Activated gamma-delta T cell (primary cell): ENCODE data around the gene ITPR3.

Experiments used
- DNase-seq: peaks from one replicate; lab custom pipeline; 2025; lab: John Stamatoyannopoulos, UW

The ITPR3 gene

DNA sequence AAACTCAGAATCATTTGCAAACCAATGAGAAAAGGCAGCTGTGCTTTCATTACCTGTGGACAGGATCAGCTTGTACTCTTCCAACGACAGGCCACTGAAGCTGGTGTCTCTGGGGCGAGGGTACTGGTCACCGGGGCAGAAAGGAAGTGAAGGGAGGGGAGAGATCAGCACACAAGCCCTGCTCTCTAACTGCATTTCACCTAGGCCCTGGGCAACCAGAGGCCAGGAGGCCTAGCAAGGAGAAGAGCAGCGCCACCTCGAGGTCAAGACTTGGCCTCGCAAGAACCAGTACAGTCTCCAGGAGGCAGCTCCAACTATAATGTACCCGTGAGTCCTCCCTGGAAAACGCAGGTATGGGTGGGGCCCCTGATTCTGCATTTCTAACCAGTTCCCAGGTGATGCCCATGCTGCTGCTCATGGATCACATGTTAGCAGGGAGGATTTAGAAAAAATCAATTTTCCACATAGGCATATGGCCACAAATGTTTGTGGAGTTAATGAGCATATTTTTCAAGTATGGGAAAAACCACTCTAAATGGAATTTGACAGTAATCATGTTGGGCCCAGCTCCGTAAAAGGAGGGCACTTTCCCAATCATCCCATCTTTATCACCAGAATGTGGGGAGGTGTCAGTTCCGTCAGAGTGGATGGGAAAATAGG lies 79.4 kb downstream of the ITPR3 start:
- DNase-seq: no peak

DNA sequence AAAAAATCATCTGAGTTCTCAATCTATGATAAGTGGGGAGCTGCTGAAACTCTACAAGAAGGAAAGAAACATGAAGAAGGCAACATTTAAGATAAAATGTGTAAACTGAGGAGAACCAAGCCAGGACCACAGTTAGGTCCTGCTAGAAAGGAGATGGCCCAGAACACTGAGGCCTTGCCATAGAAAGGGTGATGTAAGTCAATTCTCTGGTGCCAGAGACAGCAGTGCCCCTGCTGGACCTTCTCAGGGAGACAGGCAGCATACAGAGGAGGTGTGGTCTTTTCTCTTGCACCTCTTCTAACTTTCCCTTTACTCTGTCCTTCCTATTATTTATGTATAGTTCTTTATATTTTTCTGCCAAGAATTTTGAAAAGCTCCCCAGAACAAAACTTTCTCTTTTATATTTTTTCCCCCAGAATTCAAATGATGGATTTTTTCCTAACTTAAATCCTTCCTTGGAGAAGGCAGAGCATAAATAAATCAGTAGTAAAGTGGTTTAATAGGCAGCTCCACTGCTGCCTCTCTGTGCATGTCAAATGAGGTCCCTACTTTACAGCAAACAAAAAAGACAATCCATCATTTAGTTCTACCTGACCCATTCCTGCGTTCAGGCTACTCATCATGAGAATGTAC lies 81.3 kb downstream of the ITPR3 start:
- no peak for DNase-seq

DNA sequence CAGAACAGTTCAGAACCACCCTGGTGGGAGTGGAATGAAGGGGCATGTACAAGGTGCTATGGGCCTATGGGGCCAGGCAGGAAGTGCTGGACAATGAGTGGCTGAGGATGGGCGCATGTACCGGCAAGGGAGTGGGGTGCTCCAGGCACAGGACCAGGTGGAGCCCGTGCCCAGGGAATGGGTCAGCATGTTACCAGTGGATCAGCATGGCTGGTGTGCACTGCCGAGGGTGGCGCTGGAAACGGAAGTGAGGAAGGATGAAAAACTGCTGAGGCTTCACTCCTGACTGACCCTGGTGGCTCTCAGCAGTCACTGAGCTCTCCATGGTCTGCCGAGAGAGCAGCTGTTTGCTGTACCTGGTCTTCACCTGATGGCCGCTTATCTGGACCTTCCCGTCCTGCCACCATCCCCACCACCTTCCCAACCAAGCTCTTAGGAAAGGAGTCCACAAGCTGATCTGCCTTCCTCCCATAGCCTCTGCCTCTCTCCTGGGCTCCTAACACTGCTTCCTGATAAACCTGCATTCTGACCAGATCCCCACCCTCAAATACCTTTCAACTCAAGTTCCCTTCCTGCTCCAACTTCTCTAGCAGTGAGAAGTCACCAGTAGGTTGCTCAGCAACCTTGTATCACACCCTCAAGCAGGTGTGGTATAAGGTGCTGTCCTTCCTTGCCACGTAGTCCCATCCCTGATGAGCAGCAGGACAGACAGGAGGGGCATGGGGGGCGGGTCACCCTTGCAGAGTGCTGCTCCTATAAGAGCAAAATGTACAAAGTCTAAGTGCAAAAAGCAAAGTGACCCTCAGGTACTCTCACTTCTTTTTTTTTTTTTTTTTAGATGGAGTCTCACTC lies 83.3 kb downstream of the ITPR3 start:
- no peak for DNase-seq

DNA sequence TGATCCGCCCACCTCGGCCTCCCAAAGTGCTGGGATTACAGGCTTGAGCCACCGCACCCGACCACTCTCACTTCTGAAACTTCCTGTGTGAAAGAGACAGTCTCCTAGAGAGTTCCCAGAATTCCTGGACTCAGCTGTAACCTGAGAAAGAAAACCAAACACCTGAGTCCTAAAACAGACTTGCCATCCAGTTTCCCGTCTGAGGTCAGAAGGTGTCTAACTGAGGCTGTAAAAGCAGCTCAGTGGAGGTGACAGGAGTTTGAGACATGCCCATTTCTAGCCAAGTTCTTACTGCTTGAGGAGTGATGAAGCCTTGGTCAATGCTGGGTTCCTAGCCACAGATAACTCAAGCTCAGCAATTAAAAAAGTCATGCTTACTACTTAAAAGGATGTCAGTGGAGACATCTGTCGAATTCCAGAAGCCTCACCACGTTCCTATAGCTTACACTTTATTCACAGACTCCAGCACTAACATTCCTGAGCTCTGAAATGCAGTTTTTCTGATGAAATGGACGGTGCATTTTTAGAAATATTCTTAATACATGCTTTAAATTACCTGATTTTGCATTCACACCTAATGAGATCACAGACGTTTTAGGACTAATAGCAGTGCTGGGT lies 84.3 kb downstream of the ITPR3 start:
- no peak for DNase-seq

DNA sequence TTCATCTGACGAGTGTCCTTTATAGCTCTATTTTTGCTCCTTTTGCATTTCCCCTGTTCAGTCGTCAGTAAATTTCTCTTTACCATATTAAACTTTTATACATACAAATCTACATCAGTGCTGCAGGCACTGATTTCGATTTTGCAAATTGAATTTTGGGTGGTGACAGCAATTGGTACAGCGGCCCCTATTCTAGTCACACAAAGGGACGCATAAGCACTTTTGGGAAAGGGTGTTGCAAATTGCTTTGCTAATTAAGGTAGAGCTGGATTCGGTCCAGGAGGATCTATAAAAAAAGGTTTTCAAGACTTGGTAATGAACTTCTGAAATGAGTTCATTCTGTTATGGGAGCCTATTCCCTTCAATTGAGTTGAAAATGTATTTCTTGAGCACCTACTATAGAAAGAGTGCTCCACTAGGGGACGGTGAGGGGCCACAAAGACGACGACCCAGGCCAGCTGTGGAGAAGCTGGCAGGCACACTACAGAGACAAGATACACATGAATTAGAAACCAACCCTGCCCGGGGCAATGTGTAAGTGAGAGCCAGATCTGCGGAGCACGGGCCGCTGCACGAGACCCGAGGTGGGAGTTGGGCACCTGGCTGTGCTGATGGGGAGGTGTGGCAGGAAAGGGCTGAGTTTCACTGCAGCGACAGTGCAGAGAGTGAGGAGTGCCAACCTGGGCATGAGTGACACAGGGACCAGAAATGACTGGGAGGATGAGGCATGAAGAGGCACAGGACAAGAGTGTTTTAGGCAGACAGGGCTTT lies 85.0 kb downstream of the ITPR3 start:
- DNase-seq: no peak

DNA sequence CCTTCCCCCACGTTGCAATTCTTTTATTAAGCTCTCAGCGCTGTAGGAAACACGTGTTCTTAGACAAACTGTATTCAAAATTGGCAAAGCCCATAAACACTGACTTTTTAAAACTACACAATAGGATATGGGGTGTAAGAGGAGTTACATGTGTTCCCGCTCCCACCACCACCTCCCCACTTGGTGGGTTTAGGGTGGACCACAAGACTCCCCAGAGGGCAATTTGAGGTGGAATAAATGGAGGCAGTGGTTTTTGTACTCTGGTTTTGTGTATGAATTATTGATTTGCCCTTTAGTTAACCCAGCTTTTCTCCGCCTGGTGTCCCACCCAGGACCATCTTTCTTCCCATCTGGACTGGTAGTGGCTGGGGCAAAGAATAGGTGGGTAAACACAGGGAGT lies 86.6 kb downstream of the ITPR3 start:
- no peak for DNase-seq

DNA sequence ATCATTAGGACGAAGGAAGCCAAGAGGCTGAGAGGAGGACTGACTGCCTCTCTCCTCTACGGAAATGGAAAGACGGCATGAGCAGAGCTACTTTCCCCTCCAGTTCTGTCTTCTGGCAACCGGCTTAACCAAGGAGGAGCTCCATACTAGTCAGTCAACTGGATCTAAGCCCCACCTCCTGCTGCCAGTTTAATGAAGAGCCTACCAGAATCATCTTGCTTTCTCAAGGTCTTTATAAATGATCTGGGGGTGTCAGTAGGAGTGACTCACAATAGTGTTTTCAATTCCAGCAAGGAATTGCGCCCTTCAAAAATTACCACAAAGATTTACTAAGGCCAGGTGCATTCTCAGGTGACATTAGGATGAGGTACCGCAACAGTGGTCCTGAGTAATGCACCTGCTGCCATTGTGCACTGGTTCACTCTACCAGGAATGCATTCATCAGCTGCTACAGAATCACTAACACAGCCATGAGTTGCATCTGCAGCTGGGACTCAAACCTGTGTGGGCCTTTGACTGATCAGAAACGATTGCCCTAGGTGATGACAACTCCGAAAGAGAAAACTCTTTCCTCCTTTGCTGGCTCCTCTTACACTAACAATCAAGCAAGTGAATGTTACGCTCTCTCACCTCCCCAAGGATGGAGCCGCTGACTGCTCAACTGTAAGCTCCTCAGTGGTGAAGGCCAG lies 87.5 kb downstream of the ITPR3 start:
- DNase-seq: no peak

DNA sequence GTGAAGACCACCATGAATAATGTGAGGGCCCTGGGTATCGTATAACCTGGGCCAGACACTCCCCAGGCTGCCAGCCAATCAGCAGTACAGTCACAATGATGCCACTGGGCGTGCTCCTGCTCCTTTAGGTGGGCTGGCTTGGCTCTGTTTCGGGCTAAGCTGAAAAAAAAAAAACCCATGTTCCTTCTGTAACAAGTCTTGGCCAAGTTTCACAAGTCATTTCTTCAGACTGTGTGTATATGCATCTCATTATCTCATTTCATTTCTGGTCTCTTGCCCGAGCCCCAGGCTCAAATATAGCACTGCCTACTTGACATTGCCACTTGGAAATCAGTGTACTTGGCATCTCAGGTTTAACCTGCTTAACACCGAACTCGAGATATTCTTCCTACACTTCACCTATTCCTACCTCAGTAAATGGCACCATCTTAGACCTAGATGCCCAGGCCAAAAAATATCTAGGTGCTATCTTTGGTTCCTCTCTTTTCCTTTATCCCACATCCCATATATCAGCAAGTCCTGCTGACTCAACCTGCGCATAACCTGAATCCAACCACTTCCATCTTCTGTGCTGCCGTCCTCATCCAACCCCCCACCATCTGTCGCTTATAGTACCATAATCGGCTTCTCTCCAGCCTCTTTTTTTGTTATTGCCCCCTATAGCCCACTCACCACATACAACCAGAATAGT lies 88.6 kb downstream of the ITPR3 start:
- DNase-seq: no peak

DNA sequence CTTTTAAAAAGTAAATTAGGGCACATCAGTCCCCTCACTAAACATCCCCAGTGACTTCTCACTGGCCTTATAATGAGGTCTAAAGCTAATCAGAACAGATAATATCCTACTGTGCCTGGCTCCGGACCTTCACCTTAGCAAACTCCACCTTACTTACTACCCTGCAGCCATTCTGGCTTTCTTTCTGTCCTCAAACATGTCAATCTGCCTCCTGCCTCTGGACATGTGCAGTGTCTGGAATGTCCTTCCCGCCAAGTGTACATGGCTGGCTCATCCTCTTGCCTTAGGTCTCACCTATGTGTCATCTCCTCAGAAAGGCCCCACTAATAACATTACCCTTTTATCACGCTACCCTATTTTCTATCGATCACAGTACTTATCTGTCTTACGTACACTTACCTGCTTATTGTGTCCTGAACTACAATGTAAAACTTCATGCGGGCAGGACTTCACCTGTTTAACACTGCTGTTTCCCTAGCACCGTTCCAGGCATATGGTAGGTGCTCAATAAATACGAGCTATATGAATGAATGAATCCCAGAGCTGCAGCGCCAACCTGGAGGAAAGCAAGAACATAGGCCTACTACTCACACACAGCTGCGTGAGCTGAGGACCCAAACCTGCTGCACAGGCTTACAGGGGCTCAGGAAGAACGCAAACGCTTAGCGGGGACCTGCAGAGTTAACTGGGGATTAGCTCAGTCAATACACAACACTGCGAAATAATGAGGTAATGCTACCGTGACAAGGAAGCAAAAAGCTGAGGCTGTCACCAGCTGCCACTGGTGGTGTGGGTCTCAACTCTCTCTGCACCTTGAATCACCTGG lies 89.4 kb downstream of the ITPR3 start:
- DNase-seq: no peak

DNA sequence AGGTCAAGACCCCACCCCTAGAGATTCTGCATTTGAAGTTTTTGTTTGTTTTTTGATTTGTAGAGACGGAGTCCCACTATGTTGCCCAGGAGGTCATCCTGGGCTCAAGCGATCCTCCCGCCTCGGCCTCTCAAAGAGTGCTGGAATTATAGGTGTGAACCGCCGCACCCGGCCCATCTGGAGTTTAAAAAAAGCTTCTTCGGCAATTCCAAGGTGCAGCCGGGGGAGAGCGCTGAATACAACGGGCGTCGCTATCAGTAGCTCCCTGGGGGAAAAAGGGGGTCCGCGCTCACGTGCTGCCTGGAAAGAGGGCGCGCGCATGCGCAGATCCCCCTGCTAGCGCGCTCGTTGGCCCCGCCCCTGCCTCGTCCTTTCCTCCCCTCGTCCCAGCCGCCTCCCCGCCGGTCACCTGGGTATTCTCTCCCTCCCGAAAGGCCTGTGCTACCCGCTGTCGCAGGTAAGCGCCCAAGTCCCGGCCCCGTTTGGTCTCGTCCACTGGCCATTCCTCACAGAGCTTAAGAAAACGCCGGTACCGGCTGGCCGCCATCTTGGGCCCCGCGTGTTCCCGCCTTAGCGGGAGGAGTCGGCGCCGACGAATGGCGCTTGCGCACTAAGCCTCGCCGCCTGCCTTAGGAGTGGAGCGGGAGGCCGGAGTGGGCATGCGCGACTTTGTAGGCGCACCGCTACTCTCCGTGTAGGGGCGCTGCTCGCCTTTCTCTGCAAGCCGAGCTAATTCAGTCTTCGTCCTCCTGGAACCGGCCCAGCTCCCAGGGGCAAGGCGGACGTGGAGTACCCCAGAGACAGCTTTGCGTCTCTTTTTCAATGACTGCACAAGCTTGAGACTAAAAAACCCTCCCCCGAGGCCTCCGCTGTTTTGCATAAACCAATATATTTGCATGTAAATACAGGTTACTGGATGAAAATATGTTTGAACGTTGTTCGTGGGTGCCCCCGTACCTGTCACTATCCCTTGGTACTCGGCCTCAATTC lies 90.3 kb downstream of the ITPR3 start, which contains the start of gene UQCC2:
TSS of gene UQCC2 (minus strand) at position 561 of the 990 bp plus-strand sequence. CDS start at position 547, 14 bp downstream.
- peak; percentile 95 for DNase-seq

DNA sequence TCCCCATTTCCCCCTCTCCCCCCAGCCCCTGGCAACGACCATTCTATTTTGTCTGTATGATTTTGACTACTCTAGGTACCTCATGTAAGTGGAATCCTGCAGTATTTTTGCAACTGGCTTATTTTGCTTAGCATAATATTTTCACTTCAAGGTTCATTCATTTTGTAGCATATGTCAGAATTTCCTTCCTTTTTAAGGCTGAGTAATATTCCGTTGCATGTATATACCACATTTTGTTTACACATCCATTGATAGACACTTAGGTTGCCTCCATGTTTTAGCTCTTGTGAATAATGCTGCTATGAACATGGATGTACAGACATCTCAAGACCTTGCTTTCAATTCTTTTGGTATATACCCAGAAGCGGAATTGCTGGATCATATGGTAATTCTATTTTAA lies 91.8 kb downstream of the ITPR3 start:
- no peak for DNase-seq

DNA sequence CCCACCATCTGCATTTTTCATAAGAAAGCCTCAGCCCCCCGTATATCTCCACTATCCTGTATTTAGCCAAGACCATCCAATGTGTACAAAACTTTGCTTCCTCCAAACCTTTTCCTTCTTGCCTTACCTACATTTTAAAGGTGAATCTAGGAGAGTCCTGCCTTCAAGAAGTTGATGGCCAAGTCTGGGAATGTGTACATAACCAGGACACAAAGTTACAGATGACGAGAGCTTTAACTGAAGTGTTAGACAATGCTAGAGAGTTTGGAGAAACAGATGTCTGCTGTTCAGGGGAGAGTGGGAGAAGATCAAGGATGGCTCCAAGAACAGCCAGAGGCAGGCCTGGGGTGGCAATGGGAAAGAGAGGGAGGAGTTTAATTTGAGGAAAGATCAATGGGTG lies 92.7 kb downstream of the ITPR3 start:
- DNase-seq: no peak

DNA sequence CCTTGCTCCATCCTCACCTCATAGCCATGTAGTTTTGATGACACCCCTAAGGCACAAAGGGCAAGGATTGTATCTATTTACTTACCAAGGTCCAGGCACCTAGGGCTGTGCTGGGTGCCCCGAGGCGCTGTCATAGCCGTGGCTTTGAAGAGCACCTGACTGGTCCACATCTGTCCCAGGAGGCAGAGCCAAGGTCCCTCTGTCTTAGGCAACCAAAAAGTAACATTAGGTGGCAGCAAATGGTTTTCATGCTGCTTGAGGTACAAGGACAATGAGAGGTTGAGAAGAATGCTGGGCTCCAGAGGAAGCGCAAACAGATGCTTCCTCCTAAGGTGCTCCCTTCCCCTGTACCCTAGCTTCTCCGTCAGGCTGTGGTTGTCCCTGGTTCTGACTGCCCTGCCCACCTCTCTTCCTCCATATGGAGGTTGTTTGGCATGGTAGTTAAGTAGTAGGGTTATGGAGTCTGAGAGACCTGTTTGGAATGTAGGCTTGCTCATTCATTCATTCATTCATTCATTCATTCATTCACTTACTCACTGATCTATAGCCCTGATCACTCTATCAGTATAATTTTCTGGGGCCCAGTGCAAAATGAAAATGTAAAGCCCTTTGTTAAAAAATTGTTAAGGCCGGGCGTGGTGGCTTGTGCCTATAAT lies 93.4 kb downstream of the ITPR3 start:
- no peak for DNase-seq

DNA sequence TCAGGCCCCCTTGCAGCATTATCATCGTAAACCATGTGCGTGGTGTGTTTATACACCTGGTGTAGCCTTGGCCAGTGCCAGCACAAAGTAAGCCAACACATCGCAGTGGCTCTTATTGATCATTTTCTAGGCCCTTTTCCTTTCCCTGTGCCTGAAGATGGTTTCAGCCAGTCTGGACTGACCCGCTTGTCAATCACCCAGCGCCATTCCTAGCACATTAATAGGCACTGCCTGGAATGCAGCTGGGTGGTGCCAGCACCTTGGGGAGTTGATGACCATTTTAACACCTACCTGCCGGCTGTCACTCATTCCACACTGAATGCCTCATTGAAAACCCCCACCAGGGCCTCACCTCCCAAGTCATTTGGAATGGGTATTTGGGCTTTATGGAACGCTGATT lies 95.3 kb downstream of the ITPR3 start:
- DNase-seq: no peak

DNA sequence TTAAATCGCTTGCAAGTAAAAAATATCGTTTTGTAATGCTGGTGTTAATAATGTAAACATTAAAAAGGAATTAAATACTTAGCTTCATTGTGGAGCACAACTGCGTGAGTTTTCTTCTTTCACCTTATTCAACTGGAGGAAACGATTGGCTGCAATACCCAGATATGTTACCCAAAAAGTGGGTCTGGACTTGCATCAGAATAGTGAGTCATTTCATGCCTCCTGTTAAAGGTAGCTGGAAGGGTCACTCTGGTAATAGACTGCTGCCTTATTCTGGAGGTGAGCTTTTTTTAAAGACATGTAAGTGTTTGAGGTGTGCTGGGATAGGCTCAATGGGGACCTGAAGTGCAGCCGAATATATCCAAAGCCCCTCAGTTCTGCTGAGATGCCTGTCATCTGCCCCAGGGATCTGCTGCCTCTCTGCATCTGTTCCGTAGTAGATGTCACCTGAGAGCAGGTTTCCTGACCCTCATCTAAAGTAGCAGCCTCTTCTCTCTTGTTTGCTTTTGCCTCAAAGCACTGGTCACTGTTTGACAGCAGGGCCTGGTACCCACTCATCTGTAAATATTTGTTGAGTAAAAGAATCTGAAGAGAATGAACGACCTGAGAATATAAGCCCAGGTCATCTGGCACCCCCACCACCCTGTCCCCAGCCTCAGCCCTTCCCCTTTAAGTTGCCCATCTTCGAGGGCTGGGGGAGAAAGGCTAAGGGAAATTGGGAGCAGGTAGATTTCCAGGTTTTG lies 95.9 kb downstream of the ITPR3 start:
- no peak for DNase-seq

DNA sequence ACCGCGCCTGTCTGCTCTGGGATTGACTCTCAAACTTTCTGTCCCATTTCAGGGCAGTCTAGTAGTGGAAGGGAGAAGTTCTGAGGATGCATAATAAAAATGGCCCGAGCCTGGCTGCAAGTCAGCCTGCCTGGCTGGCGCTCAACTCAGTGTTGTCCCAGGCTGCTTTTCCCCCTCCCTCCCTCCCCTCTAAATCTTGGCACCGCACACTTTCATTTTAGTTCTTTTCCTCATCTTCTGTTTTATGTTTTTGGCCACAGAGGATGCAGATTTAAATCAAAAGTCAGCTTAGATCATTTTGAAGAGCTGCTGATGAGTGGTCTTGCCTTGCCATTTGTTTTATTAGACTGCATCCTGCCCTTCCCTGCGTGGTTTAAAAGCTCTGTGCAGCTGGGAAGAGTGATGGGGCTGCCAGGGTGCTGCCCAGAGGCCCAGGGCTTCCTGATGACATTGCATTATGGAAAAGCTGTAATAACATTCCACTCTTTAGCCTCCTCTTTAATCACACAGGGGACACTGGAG lies 96.9 kb downstream of the ITPR3 start:
- DNase-seq: no peak

DNA sequence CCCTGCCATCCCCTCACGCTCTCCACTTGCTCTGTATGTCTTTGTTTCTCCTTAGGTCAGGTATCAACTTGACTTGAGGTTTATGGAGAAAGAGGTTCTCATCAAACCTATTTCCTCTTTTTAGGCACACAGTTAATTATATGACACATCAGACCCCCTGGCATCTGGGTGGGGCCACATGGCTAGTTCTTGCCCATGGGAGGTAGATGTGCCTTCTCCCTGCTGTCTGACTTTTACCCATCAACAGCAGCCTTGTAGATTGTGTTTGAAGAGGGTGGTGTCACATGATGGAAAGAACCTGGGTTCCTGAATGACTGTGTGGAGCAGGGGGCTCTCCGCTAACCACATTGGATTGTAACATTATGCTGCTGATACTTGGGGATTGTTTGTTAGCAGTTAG lies 97.6 kb downstream of the ITPR3 start:
- DNase-seq: no peak
